HCT116 (cell line): ENCODE measurements around the gene MED6. TPM values are rescaled to one million over a fixed set of nuclear protein-coding genes. Genes with fewer than 3 reads are reported as not detected.

Experiments
- ATAC-seq: fragments of 200-7000 bp; cut with Tn5 transposase; 2 replicates; pipeline ENCODE4 v1.9.1; 2020; ENCODE audit warnings: mild to moderate bottlenecking, moderate library complexity
- BruUV-seq: library from RNA; stranded (reverse); fragments of 400-500 nt; replicated peaks from 2 replicates; lab custom pipeline; 2021; lab: Mats Ljungman, UMichigan
- CTCF ChIA-PET: fragments of 300-600 bp; sonication (Branson Sonifier 250); formaldehyde crosslinking; loops from one replicate; lab custom pipeline; 2021; ENCODE audit warnings: antibody characterized with exemption; lab: Charles Lee
- POLR2A ChIA-PET: fragments of 300-600, 350-600 bp; sonication (Branson Sonifier 250); formaldehyde crosslinking; loops from one replicate; lab custom pipeline; 2021; ENCODE audit warnings: antibody characterized with exemption; lab: Charles Lee
- RAD21 ChIA-PET, 2 experiments: fragments of 300-600 bp; sonication (Branson Sonifier 250); formaldehyde crosslinking; loops; one replicate each; lab custom pipeline; 2023; ENCODE audit warnings: low total read pairs in 2 of 2; ENCODE audit not compliant: uncharacterized antibody in 2 of 2, unreplicated experiment in 2 of 2, low non-redundant PET in 1 of 2; lab: Charles Lee
- DNase-seq: peaks from one replicate; pipeline ENCODE4 v3.0.0-alpha.2; 2010; ENCODE audit warnings: low read depth, low spot score
- H2AFZ ChIP-seq: fragments of 200-600 bp; shearing (Covaris generic), sonication (generic); 2 replicates; pipeline ENCODE4 v1.6.1; 2017; ENCODE audit warnings: low read depth, mixed run types, mixed read lengths, antibody characterized with exemption, low read length; ENCODE audit not compliant: poor library complexity, severe bottlenecking
- H3K27ac ChIP-seq: 2 replicates; pipeline ENCODE4 v1.5.1; 2012; ENCODE audit warnings: low read depth, low read length
- H3K27me3 ChIP-seq: fragments of 200-600 bp; sonication (generic); 2 replicates; pipeline ENCODE4 v1.6.1; 2016; ENCODE audit warnings: mixed run types, low read length, mixed read lengths; ENCODE audit not compliant: insufficient read depth
- H3K36me3 ChIP-seq, 2 experiments: fragments of 200-500 bp in 1 of 2; fragments of 200-600 bp in 1 of 2; sonication (Bioruptor generic) in 1 of 2; sonication (generic) in 1 of 2; 2 replicates each; pipeline versions ENCODE4 v1.5.1 to v1.6.1; 2014 to 2016; ENCODE audit warnings: low read length in 2 of 2, inconsistent platforms in 1 of 2, mixed read lengths in 1 of 2, mixed run types in 1 of 2; ENCODE audit not compliant: insufficient read depth in 2 of 2, control insufficient read depth in 1 of 2
- H3K4me1 ChIP-seq, 2 experiments: fragments of 200-600 bp in 1 of 2; sonication (generic) in 1 of 2; 2 replicates each; pipeline versions ENCODE4 v1.5.1 to v1.6.1; 2012 to 2017; ENCODE audit warnings: low read length in 2 of 2, inconsistent platforms in 1 of 2, mild to moderate bottlenecking in 1 of 2, mixed read lengths in 1 of 2, mixed run types in 1 of 2, moderate library complexity in 1 of 2; ENCODE audit not compliant: insufficient read depth in 2 of 2, control insufficient read depth in 1 of 2
- H3K4me2 ChIP-seq: fragments of 200-600 bp; sonication (generic); 2 replicates; pipeline ENCODE4 v1.6.1; 2017; ENCODE audit warnings: mixed run types, low read length, mixed read lengths
- H3K4me3 ChIP-seq, 2 experiments: fragments of 200-600 bp in 1 of 2; sonication (generic) in 1 of 2; replicated peaks in 1 of 2; 2 replicates each; pipeline ENCODE4 v1.5.1; 2011 to 2016; ENCODE audit warnings: low read length in 2 of 2, control low read depth in 1 of 2, low read depth in 1 of 2, mild to moderate bottlenecking in 1 of 2, mixed read lengths in 1 of 2, mixed run types in 1 of 2
- H3K79me2 ChIP-seq: fragments of 200-600 bp; sonication (generic); 2 replicates; pipeline ENCODE4 v1.6.1; 2017; ENCODE audit warnings: mild to moderate bottlenecking, mixed run types, low read length, moderate library complexity, mixed read lengths; ENCODE audit not compliant: insufficient read depth
- H3K9ac ChIP-seq: fragments of 200-600 bp; sonication (generic); 2 replicates; pipeline ENCODE4 v1.6.1; 2016; ENCODE audit warnings: low read length, mixed read lengths
- H3K9me2 ChIP-seq: fragments of 200-600 bp; sonication (generic), shearing (Covaris generic); 2 replicates; pipeline ENCODE4 v1.6.1; 2017; ENCODE audit warnings: mixed run types, mild to moderate bottlenecking, moderate library complexity; ENCODE audit not compliant: insufficient read depth
- H3K9me3 ChIP-seq, 2 experiments: fragments of 200-500 bp in 1 of 2; fragments of 200-600 bp in 1 of 2; sonication (Bioruptor generic) in 1 of 2; sonication (generic) in 1 of 2; 2 replicates each; pipeline ENCODE4 v1.6.1; 2014 to 2017; ENCODE audit warnings: low read length in 2 of 2, mixed read lengths in 2 of 2, inconsistent platforms in 1 of 2, low read depth in 1 of 2, mild to moderate bottlenecking in 1 of 2, mixed run types in 1 of 2, moderate library complexity in 1 of 2; ENCODE audit not compliant: control insufficient read depth in 1 of 2, insufficient read depth in 1 of 2
- H4K20me1 ChIP-seq: fragments of 200-600 bp; sonication (generic), shearing (Covaris generic); 2 replicates; pipeline ENCODE4 v1.6.1; 2017; ENCODE audit warnings: mixed run types, mild to moderate bottlenecking, moderate library complexity; ENCODE audit not compliant: insufficient read depth
- CBX3 ChIP-seq: IDR thresholded peaks from 2 replicates; pipeline ENCODE4 v1.6.1; 2012; ENCODE audit warnings: low read depth
- CEBPB ChIP-seq: IDR thresholded peaks from 2 replicates; pipeline ENCODE4 v1.6.1; 2012; ENCODE audit warnings: low read depth
- EGR1 ChIP-seq: IDR thresholded peaks from 2 replicates; pipeline ENCODE4 v1.6.1; 2012; ENCODE audit warnings: low read depth
- ELF1 ChIP-seq: IDR thresholded peaks from 2 replicates; pipeline ENCODE4 v1.6.1; 2012; ENCODE audit warnings: low read depth, borderline replicate concordance
- EZH2 ChIP-seq: fragments of 200-600 bp; sonication (generic); IDR thresholded peaks from 2 replicates; pipeline ENCODE4 v1.6.1; 2017; ENCODE audit warnings: antibody characterized with exemption, mixed run types
- POLR2A ChIP-seq: IDR thresholded peaks from 2 replicates; pipeline ENCODE4 v1.7.0; 2011; ENCODE audit warnings: borderline replicate concordance; ENCODE audit not compliant: insufficient read depth, insufficient read length; ENCODE audit errors: extremely low read depth
- SIN3A ChIP-seq: IDR thresholded peaks from 2 replicates; pipeline ENCODE4 v1.6.1; 2012; ENCODE audit warnings: low read depth
- SP1 ChIP-seq: IDR thresholded peaks from 2 replicates; pipeline ENCODE4 v1.6.1; 2012; ENCODE audit warnings: low read depth
- YY1 ChIP-seq: IDR thresholded peaks from 2 replicates; pipeline ENCODE4 v1.6.1; 2011; ENCODE audit warnings: low read length, low read depth, moderate library complexity, mild to moderate bottlenecking; ENCODE audit not compliant: insufficient replicate concordance; ENCODE audit errors: extremely low read depth
- intact Hi-C: fragments of 100-400 bp; cut with micrococcal nuclease; formaldehyde crosslinking; loops from 2 replicates; pipeline ENCODE4 v1.10.0; 2022
- total RNA-seq: library from RNA; stranded (reverse); gene quantifications from one replicate; pipeline ENCODE4 v1.2.1, GENCODE V29; 2021; ENCODE audit not compliant: unreplicated experiment
- TF ChIP-seq, protein P1 (sequence below): IDR thresholded peaks from 2 replicates; pipeline ENCODE4 v1.6.1; 2012
- TF ChIP-seq, protein P2 (sequence below), 3 experiments: fragments of 200-600 bp in 1 of 3; sonication (generic) in 1 of 3; IDR thresholded peaks in 2 of 3; conservative IDR thresholded peaks in 1 of 3; 2 replicates each; pipeline ENCODE4 v1.5.1; 2012 to 2017; ENCODE audit warnings: low read depth in 2 of 3, low read length in 2 of 3, antibody characterized with exemption in 1 of 3, borderline replicate concordance in 1 of 3, control low read depth in 1 of 3, mild to moderate bottlenecking in 1 of 3, mixed read lengths in 1 of 3, mixed run types in 1 of 3, moderate library complexity in 1 of 3; ENCODE audit not compliant: insufficient read depth in 1 of 3

MED6 gene
- total RNA-seq, 1 experiment from 2014 or later: 39.6 TPM

DNA sequence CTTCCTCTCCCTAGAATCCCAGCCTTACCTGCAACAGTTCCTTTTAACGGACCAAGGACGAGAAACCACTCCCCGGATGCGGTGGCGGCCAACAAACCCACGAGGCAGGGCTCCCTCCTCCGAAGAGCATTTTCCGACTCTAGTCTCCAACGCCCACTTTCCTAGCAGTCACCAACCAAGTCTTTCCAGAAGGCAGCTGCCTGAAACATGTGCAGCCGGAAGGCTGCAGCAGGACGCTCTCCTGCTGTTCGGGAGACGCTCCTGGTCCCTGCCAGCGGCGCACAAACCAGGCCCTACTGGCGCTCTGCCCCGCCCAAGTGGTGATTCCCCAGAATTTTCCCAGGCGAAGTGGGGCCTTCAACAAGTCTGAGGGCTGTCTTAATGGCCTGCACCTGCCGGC lies 44.6 kb downstream of the MED6 start:
- H3K4me3 ChIP-seq: no peak overlapping the region
- no peaks in the 10 kb centered on the region for H3K79me2 ChIP-seq
- no peak overlapping the region for H3K4me2 ChIP-seq
- intact Hi-C loops: no loop called here
- H3K9ac ChIP-seq: no peak overlapping the region
- H3K9me3 ChIP-seq: no peaks in the 10 kb centered on the region
- ChIA-PET RAD21 (no interaction called here), CTCF (no interaction called here), POLR2A (no interaction called here)
- TF ChIP-seq SP1: no peak
- TF ChIP-seq POLR2A: no peak
- TF ChIP-seq CEBPB: no peak
- TF ChIP-seq, protein P1, sequence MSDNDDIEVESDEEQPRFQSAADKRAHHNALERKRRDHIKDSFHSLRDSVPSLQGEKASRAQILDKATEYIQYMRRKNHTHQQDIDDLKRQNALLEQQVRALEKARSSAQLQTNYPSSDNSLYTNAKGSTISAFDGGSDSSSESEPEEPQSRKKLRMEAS: no peak
- TF ChIP-seq EZH2: no peak
- TF ChIP-seq, protein P2, sequence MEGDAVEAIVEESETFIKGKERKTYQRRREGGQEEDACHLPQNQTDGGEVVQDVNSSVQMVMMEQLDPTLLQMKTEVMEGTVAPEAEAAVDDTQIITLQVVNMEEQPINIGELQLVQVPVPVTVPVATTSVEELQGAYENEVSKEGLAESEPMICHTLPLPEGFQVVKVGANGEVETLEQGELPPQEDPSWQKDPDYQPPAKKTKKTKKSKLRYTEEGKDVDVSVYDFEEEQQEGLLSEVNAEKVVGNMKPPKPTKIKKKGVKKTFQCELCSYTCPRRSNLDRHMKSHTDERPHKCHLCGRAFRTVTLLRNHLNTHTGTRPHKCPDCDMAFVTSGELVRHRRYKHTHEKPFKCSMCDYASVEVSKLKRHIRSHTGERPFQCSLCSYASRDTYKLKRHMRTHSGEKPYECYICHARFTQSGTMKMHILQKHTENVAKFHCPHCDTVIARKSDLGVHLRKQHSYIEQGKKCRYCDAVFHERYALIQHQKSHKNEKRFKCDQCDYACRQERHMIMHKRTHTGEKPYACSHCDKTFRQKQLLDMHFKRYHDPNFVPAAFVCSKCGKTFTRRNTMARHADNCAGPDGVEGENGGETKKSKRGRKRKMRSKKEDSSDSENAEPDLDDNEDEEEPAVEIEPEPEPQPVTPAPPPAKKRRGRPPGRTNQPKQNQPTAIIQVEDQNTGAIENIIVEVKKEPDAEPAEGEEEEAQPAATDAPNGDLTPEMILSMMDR (IDR thresholded peaks at IDR 0.05 in 2 of 3, conservative IDR thresholded peaks at IDR 0.05 in 1 of 3; ENCODE audit: borderline replicate concordance in 1 of 3, insufficient read depth in 1 of 3, low read depth in 2 of 3, low read length in 2 of 3): no peak
- no peak for TF ChIP-seq EGR1
- TF ChIP-seq CBX3: no peak
- TF ChIP-seq YY1: no peak
- TF ChIP-seq SIN3A: no peak
- TF ChIP-seq ELF1: no peak
- H2AFZ ChIP-seq: no peak overlapping the region
- no peak for ATAC-seq
- no peaks in the 10 kb centered on the region for H4K20me1 ChIP-seq
- no peaks in the 10 kb centered on the region for H3K27me3 ChIP-seq
- no peaks in the 10 kb centered on the region for H3K36me3 ChIP-seq
- no TSS peak for BruUV-seq
- H3K27ac ChIP-seq: no peak overlapping the region
- H3K9me2 ChIP-seq: no peaks in the 10 kb centered on the region
- H3K4me1 ChIP-seq: no peaks in the 10 kb centered on the region
- DNase-seq: no peak
